Measurements from ENCODE around the gene MRPL38. TPM values are rescaled to one million over a fixed set of nuclear protein-coding genes. Genes with fewer than 3 reads are reported as not detected.
A peak's percentile ranks its signal among the peaks of the same experiment; 100 is the strongest.

MRPL38 gene
- total RNA-seq, 1 experiment from 2014 or later, result 127 TPM

DNA sequence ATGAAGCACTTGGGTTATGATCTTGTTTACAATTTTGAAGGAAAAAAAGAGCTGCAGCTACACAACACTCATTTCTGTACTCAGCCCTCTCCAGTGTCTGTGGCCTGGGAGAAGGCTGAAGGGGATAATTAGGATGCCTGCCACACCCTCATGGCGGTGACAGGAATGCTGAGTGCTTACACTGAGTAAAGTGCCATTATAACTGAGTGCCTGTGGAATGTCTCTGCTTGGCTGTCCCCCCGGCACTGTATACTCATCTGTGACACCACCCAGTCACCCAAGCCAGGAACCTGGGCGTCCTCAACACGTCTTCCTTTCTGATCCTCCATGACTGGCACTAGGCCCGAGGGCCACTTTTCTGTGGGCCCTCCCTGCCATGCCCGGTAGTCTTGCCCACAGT, 3.5 kb upstream of the MRPL38 start:
- Histone ChIP-seq H3K36me3 (ENCODE audit: low read depth) (no peaks in the 10 kb centered on the region), H3K9me2 (ENCODE audit: insufficient read depth) (no peaks in the 10 kb centered on the region), H3K4me1 (replicated peaks; ENCODE audit: insufficient read depth) (peaks cover 8% of the 10 kb centered on the region), H4K20me1 (ENCODE audit: insufficient read depth) (no peaks in the 10 kb centered on the region), H3K79me2 (ENCODE audit: low read depth) (peaks cover 13% of the 10 kb centered on the region), H3K27ac (no peak overlapping the region), H3F3A (ENCODE audit: insufficient read depth, low read depth) (peaks cover 27% of the 10 kb centered on the region), H3K9me3 (ENCODE audit: insufficient read depth, low read depth) (no peaks in the 10 kb centered on the region), H3K27me3 (ENCODE audit: insufficient read depth, low read depth) (no peaks in the 10 kb centered on the region), H3K4me2 (no peak overlapping the region), H3K4me3 (no peak overlapping the region), H2AFZ (no peak overlapping the region)
- no TSS peak for BruUV-seq (replicated peaks)
- POLR2A ChIA-PET (ENCODE audit: unreplicated experiment), result no interaction called here
- peak; percentile 50 to 60 for DNase-seq
- CTCF ChIA-PET, result interaction anchor here (0.6 to 0.7 kb wide), 3 partner anchors 98 to 430 kb away, joined by 3 to 15 read pairs (median 9); no protein-coding TSS in a partner anchor
- intact Hi-C loops (cut with micrococcal nuclease; ENCODE audit: unreplicated experiment), result loop anchor here (5.0 to 10.0 kb wide), 4 partner anchors 197 to 394 kb away; partner anchors contain the start of gene EXOC7
- TF ChIP-seq CTCF (conservative IDR thresholded peaks at IDR 0.05), result no peak
- no peak for TF ChIP-seq EZH2 (IDR thresholded peaks at IDR 0.05; ENCODE audit: low read depth)

DNA sequence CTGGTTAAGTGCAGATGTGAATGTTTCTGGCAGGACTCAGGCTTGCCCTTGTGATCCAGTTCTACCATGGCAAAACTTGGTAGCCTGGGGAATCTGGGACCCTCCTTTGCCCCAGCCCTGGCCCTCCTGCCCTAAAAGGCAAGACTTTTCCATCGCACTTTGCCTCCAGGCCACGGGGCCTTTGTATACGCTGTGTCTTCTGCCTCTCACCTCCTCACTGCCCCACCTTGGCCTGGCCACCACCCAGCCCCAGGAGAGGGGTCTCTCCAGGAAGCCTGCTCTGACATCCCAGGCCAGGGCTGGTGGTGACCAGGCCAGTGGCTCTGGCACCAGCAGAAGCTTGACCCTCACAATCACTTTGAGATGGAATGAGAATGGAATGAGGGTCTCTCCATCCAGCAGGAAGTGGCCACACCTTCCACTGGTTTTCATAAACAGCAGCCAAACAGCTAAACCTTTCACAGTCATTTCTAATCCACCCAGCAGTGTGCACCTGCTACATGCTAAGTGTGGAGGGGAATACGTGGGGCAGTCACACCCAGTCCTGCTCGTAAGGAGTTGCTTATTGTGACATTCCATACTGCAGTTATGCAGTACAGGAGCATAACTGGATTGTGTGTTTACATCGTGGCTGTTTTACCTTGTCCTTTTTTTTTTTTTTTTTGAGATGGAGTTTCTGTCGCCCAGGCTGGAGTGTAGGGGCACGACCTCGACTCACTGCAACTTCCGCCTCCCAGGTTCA, 1.6 kb upstream of the MRPL38 start:
- Histone ChIP-seq H3K79me2 (ENCODE audit: low read depth) (peaks cover 28% of the 10 kb centered on the region), H3K4me3 (no peak overlapping the region), H3K4me1 (replicated peaks; ENCODE audit: insufficient read depth) (peaks cover 12% of the 10 kb centered on the region), H3F3A (ENCODE audit: insufficient read depth, low read depth) (peaks cover 27% of the 10 kb centered on the region), H3K9me2 (ENCODE audit: insufficient read depth) (no peaks in the 10 kb centered on the region), H3K36me3 (ENCODE audit: low read depth) (peaks cover 12% of the 10 kb centered on the region; the same call in 1 of the 2 replicates), H2AFZ (no peak overlapping the region), H4K20me1 (ENCODE audit: insufficient read depth) (no peaks in the 10 kb centered on the region), H3K27me3 (ENCODE audit: insufficient read depth, low read depth) (no peaks in the 10 kb centered on the region), H3K9me3 (ENCODE audit: insufficient read depth, low read depth) (no peaks in the 10 kb centered on the region), H3K27ac (no peak overlapping the region), H3K4me2 (no peak overlapping the region)
- no peak for TF ChIP-seq CTCF (conservative IDR thresholded peaks at IDR 0.05)
- no peak for TF ChIP-seq EZH2 (IDR thresholded peaks at IDR 0.05; ENCODE audit: low read depth)
- no TSS peak for BruUV-seq (replicated peaks)
- POLR2A ChIA-PET (ENCODE audit: unreplicated experiment), result interaction anchor here (0.7 kb wide), 1 partner anchor 39 kb away, joined by 8 read pairs; no protein-coding TSS in a partner anchor
- DNase-seq, result no peak
- intact Hi-C loops (cut with micrococcal nuclease; ENCODE audit: unreplicated experiment), result loop anchor here (5.0 to 10.0 kb wide), 4 partner anchors 198 to 396 kb away; partner anchors contain the start of gene EXOC7
- CTCF ChIA-PET, result interaction anchor here (0.6 to 1.4 kb wide), 6 partner anchors 91 to 200 kb away, joined by 3 to 21 read pairs (median 3); partner anchors contain the start of gene UNK

GRCh38 chr17:75902406-75902805, 2.3 kb downstream of the MRPL38 start:
- BruUV-seq (replicated peaks), result no TSS peak
- CTCF ChIA-PET, result no interaction called here
- intact Hi-C loops (cut with micrococcal nuclease; ENCODE audit: unreplicated experiment), result loop anchor here (10.0 kb wide), 2 partner anchors 202 to 372 kb away; partner anchors contain the start of gene EXOC7

More at GRCh38 chr17:75902406-75902805, 2.3 kb downstream of the MRPL38 start:
- Histone ChIP-seq H3K27ac (no peak overlapping the region), H3K9me2 (ENCODE audit: insufficient read depth) (no peaks in the 10 kb centered on the region), H3K4me2 (no peak overlapping the region), H3K79me2 (ENCODE audit: low read depth) (peaks cover 28% of the 10 kb centered on the region), H3F3A (ENCODE audit: insufficient read depth, low read depth) (peaks cover 31% of the 10 kb centered on the region; the same call in 1 of the 2 replicates), H3K36me3 (ENCODE audit: low read depth) (peaks cover 14% of the 10 kb centered on the region; the same call in 1 of the 2 replicates), H3K9me3 (ENCODE audit: insufficient read depth, low read depth) (no peaks in the 10 kb centered on the region), H4K20me1 (ENCODE audit: insufficient read depth) (no peaks in the 10 kb centered on the region), H3K4me3 (no peak overlapping the region), H3K27me3 (ENCODE audit: insufficient read depth, low read depth) (no peaks in the 10 kb centered on the region), H2AFZ (no peak overlapping the region), H3K4me1 (replicated peaks; ENCODE audit: insufficient read depth) (peaks cover 12% of the 10 kb centered on the region)
- TF ChIP-seq EZH2 (IDR thresholded peaks at IDR 0.05; ENCODE audit: low read depth) (no peak), CTCF (conservative IDR thresholded peaks at IDR 0.05) (no peak)
- POLR2A ChIA-PET (ENCODE audit: unreplicated experiment), result interaction anchor here (0.5 to 0.9 kb wide), 2 partner anchors 47 to 227 kb away, joined by 4 read pairs; partner anchors contain the start of gene WBP2
- DNase-seq, result no peak

All from PC-9 (cell line).